Astrocyte (in vitro differentiated cells and primary cell): ENCODE results near the gene GMDS.

Source experiments
- EZH2 ChIP-seq: IDR thresholded peaks from 2 replicates; pipeline ENCODE4 v1.6.1; 2012; ENCODE audit warnings: mild to moderate bottlenecking, low read length, inconsistent platforms; ENCODE audit not compliant: insufficient read depth
- TF ChIP-seq, protein P1 (sequence below): IDR thresholded peaks from 2 replicates; pipeline ENCODE4 v1.5.1; 2011; ENCODE audit warnings: low read depth, mild to moderate bottlenecking, inconsistent platforms, low read length, moderate library complexity; ENCODE audit not compliant: insufficient read depth

DNA sequence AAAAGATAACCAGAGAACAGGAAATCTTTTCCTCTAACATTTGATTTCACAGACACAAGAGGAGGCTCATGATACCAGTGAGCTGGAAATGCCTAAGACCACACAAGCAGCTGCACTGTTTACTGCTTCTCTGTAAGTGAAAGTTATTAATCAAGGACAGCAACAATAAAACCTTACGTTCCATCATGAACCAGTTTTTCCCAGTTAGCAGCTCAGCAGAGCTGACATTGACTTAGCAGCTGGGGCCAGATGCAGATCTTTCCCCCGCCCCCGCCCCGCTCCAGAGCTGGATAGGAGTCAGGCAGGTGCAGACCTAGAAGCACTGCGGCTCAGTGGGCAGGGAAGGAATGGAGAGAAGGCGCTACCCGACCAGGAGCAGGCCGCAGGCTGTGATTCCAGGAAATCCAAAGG lies 275.2 kb downstream of the GMDS start:
- TF ChIP-seq, protein P1, sequence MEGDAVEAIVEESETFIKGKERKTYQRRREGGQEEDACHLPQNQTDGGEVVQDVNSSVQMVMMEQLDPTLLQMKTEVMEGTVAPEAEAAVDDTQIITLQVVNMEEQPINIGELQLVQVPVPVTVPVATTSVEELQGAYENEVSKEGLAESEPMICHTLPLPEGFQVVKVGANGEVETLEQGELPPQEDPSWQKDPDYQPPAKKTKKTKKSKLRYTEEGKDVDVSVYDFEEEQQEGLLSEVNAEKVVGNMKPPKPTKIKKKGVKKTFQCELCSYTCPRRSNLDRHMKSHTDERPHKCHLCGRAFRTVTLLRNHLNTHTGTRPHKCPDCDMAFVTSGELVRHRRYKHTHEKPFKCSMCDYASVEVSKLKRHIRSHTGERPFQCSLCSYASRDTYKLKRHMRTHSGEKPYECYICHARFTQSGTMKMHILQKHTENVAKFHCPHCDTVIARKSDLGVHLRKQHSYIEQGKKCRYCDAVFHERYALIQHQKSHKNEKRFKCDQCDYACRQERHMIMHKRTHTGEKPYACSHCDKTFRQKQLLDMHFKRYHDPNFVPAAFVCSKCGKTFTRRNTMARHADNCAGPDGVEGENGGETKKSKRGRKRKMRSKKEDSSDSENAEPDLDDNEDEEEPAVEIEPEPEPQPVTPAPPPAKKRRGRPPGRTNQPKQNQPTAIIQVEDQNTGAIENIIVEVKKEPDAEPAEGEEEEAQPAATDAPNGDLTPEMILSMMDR = no peak
- TF ChIP-seq EZH2 = no peak
